GM18511 (cell line): ENCODE measurements around the gene LHX5.

Experiments used
- ATAC-seq: cut with Tn5 transposase; IDR thresholded peaks from one replicate; pipeline ENCODE4 v1.9.1; 2021; ENCODE audit warnings: mild to moderate bottlenecking, moderate library complexity; ENCODE audit not compliant: unreplicated experiment

Gene LHX5

DNA sequence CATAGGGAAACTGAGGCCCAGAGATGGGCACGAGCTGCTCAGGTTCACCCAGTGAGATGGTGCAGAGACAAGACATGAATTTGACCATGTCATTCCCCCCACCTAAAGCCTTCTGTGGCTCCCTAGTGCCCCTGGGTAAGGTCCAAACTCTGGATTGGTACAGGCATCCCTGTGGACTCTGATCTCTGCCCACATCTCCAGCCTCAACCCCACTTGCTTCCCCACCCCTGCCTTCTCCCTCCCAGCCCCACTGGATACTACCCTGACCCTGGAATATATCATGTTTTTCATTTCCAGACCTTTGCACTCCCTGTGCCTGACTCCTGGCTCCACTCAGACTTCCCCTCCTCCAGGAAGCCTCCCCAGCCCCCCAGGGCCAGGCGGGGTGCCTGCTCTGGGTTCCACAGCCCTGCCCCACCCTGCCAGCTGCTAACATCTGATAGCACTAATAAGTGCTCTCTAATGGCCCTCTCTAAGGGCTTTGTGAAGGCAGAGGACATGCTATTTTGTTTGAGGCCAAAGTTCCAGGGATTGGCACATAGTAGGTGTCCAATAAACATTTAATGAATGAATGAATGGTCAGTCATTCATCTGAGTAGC, 50.6 kb downstream of the LHX5 start:
- ATAC-seq: no peak

DNA sequence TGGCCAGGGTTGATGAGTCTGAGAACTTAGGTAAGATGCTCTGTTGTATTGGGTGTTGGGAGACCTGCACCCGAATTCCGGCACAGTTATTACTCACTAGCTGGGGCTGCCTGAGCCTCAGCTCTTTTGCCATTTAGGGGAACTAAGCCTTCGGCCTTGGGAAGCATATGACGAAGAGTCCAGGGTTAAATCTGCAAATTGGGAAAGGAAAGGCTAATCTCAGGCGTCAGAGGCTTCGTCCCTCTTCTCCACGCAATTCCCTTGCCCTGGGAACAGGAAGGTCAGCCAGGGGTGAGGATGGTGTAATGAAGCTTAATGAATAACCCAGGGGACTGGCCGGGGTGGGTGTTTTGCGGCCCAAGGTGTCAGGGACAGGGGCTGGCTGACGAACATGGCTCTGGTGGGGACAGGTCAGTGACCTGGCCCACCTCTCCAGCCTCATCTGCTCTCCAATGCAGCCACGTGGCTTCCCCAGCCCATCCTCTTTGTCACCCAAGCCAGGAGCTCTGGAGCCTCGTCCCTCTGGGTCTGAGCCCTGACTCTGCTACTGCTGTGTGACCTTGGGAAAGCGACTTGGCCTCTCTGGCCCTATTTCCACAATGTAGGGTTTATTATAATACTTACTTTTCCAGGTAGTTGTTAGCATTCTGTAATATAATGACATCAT, 53.3 kb downstream of the LHX5 start:
- ATAC-seq: no peak

DNA sequence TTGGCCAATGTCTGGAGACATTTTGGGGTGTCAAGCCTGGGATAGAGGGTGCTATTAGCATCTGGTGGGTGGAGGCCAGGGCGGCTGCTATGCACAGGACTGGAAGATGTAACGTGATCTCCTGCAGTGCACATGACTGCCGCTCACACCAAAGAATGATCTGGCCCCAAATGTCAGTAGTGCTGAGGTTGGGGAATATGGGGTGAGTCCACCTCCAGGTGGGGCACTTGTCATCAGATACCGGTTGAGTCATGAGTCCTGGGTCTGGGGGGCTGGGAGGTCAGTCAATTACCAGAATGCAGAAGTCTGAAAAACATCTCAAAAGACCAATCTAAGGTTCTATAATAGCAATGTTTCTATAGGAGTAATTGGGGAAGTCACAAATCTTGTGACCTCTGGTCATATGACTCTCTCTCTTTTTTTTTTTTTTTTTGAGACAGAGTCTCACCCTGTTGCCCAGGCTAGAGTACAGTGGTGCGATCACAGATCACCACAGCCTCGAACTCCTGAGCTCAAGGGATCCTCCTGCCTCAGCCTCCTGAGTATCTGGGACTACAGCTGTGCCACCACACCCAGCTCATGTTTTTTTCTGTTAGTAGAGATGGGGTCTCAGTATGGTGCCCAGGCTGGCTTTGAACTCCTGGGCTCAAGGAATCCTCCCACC, 55.4 kb downstream of the LHX5 start:
- ATAC-seq: no peak

DNA sequence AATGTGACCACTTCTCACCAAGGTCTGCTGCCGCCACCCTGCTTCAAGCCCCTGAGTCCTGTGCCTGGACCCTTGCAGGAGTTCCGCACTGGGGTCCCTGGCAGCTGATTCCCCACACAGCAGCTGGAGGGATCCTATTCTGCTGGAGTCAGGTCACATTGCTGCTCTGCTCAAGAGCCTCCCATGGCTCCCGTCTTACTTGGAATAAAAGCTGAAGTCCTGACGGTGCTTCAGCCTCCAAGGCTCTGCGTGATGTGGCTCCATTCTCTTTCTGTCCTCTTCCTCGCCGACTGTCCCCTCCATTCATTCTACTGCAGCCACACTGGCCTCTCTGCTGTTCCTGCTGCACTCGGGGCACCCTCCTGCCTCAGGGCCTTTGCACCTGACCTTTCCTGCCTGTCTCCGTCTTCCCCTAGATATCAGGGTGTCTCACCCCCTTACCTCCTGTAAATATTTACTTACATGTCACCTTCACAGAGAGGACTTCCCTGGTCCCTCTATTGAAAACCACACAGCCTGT, 57.1 kb downstream of the LHX5 start:
- ATAC-seq: no peak

DNA sequence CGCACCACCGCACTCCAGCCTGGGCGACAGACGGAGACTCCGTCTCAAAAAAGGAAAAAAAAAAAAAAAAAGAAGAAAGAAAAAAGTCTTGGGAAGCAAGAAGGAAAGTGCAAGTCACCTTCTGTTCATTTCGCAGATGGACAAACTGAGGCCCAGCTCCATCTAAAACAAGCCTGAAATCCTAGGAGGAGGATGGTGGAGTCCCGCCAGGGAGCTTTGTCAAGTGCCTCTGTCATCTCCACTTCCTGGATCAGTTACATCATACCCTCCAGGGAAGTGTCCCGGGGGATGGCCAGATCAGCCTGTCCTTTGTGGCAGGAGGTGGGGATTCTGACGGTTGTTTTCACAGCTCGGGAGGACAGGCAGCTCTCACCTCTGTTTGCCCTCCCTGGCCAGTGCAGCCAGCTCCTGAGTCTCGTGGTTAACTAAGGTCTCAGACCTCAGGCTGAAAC, 58.2 kb downstream of the LHX5 start:
- ATAC-seq: no peak
